ENCODE data around the gene PXYLP1. TPM values are rescaled to one million over a fixed set of nuclear protein-coding genes. Genes with fewer than 3 reads are reported as not detected.

Gene PXYLP1
- total RNA-seq, 1 experiment from 2014 or later: 7.8 TPM

DNA sequence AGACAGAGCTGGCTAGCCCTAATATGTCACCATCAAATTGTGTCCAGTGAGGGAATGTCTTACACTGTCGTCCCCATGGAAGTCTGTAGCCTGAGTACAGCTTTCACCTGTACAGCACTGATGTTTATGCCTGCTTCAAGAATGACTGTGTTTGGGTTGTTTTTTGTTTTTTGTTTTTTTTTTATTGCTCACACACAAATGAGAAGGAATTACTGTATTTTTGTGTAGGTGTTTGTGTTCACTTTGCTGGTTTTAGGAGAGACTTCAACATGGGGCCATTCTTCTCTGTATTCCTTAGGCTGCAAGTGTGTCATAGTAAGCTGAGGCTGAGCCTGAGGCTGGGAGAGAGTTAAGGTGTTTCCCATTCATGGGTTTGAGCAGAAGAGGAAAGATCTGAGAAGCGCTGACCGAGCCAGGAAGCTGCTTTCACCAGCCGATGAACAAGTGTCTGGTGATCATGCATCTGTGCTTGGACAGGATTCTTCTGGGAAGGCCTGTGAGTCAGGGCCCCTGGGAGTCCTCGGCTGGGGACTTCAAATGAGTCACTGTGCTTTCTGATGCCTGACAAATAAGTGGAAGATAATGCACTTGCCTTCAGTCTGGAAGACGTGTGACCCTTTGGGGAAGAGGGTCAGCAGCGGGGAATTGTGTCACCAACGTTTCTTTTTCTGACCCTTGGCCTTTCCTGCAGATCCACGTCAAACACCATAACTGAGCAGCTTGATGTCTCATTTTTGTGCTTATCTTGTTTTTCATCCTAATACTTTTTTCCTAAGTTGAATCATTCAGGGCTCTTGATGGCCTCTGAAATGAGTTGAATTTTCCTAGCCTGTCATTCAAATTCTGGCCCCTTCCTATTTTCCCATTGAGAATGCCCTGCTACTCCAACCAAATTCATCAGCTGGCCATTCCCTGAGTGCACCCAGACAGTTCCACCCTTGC is 100.0 kb downstream of the PXYLP1 start:
- H3K4me2 ChIP-seq: peak overlapping the region; percentile 46
- ChIA-PET POLR2A (ENCODE audit: unreplicated experiment) (interaction anchor here (0.6 kb wide), 1 partner anchor 22 kb away, joined by 3 read pairs; no protein-coding TSS in a partner anchor), CTCF (interaction anchor here (1.3 kb wide), 2 partner anchors 20 to 100 kb away, joined by 4 to 5 read pairs; partner anchors contain the start of gene PXYLP1)
- H3K4me1 ChIP-seq (replicated peaks; ENCODE audit: insufficient read depth): peaks cover 22% of the 10 kb centered on the region
- peaks cover 23% of the 10 kb centered on the region for H3F3A ChIP-seq (ENCODE audit: insufficient read depth, low read depth)
- no peaks in the 10 kb centered on the region for H3K9me2 ChIP-seq (ENCODE audit: insufficient read depth)
- H3K27ac ChIP-seq: peak overlapping the region; percentile 67
- BruUV-seq (replicated peaks): no TSS peak
- TF ChIP-seq, protein P1, sequence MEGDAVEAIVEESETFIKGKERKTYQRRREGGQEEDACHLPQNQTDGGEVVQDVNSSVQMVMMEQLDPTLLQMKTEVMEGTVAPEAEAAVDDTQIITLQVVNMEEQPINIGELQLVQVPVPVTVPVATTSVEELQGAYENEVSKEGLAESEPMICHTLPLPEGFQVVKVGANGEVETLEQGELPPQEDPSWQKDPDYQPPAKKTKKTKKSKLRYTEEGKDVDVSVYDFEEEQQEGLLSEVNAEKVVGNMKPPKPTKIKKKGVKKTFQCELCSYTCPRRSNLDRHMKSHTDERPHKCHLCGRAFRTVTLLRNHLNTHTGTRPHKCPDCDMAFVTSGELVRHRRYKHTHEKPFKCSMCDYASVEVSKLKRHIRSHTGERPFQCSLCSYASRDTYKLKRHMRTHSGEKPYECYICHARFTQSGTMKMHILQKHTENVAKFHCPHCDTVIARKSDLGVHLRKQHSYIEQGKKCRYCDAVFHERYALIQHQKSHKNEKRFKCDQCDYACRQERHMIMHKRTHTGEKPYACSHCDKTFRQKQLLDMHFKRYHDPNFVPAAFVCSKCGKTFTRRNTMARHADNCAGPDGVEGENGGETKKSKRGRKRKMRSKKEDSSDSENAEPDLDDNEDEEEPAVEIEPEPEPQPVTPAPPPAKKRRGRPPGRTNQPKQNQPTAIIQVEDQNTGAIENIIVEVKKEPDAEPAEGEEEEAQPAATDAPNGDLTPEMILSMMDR (conservative IDR thresholded peaks at IDR 0.05): no peak
- TF ChIP-seq EZH2 (IDR thresholded peaks at IDR 0.05; ENCODE audit: low read depth): no peak
- H3K36me3 ChIP-seq (ENCODE audit: low read depth): no peaks in the 10 kb centered on the region
- DNase-seq: peak; percentile 67 to 86
- no peaks in the 10 kb centered on the region for H3K27me3 ChIP-seq (ENCODE audit: insufficient read depth, low read depth)
- H3K4me3 ChIP-seq: no peak overlapping the region
- peak overlapping the region; percentile 7; the same call in 1 of the 2 replicates for H2AFZ ChIP-seq
- H3K9me3 ChIP-seq (ENCODE audit: insufficient read depth, low read depth): no peaks in the 10 kb centered on the region
- H3K79me2 ChIP-seq (ENCODE audit: low read depth): no peaks in the 10 kb centered on the region
- intact Hi-C loops (cut with micrococcal nuclease; ENCODE audit: unreplicated experiment): no loop called here
- H4K20me1 ChIP-seq (ENCODE audit: insufficient read depth): no peaks in the 10 kb centered on the region

DNA sequence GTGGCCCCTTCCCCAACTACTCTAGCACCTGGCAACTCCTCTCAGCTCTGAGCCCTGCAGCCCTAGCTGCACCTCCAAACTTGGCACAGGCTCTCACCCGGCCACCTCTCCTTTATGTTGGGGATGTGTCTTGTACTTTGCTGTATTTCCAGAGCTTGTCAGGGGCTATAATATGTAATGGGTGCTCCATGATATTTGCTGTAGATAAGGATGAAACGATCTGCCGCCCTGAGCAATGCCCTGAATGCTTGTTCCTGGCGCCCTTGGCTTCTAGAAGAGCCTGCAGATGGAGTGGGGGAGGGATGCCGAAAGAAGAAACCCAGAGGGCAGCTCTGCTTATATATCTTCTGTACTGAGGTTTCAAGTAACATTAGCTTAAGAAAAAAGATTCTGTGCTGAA is 100.8 kb downstream of the PXYLP1 start:
- H3K79me2 ChIP-seq (ENCODE audit: low read depth): no peaks in the 10 kb centered on the region
- peaks cover 27% of the 10 kb centered on the region for H3F3A ChIP-seq (ENCODE audit: insufficient read depth, low read depth)
- H3K9me2 ChIP-seq (ENCODE audit: insufficient read depth): no peaks in the 10 kb centered on the region
- H2AFZ ChIP-seq: no peak overlapping the region
- H3K4me2 ChIP-seq: peak overlapping the region; percentile 46
- TF ChIP-seq EZH2 (IDR thresholded peaks at IDR 0.05; ENCODE audit: low read depth): no peak
- TF ChIP-seq, protein P1 (conservative IDR thresholded peaks at IDR 0.05): no peak
- no peak overlapping the region for H3K4me3 ChIP-seq
- peak overlapping the region; percentile 48 for H3K27ac ChIP-seq
- intact Hi-C loops (cut with micrococcal nuclease; ENCODE audit: unreplicated experiment): no loop called here
- H3K9me3 ChIP-seq (ENCODE audit: insufficient read depth, low read depth): no peaks in the 10 kb centered on the region
- no peak for DNase-seq
- ChIA-PET POLR2A (ENCODE audit: unreplicated experiment) (no interaction called here), CTCF (no interaction called here)
- no peaks in the 10 kb centered on the region for H4K20me1 ChIP-seq (ENCODE audit: insufficient read depth)
- H3K27me3 ChIP-seq (ENCODE audit: insufficient read depth, low read depth): no peaks in the 10 kb centered on the region
- H3K4me1 ChIP-seq (replicated peaks; ENCODE audit: insufficient read depth): peaks cover 30% of the 10 kb centered on the region
- H3K36me3 ChIP-seq (ENCODE audit: low read depth): no peaks in the 10 kb centered on the region
- no TSS peak for BruUV-seq (replicated peaks)

DNA sequence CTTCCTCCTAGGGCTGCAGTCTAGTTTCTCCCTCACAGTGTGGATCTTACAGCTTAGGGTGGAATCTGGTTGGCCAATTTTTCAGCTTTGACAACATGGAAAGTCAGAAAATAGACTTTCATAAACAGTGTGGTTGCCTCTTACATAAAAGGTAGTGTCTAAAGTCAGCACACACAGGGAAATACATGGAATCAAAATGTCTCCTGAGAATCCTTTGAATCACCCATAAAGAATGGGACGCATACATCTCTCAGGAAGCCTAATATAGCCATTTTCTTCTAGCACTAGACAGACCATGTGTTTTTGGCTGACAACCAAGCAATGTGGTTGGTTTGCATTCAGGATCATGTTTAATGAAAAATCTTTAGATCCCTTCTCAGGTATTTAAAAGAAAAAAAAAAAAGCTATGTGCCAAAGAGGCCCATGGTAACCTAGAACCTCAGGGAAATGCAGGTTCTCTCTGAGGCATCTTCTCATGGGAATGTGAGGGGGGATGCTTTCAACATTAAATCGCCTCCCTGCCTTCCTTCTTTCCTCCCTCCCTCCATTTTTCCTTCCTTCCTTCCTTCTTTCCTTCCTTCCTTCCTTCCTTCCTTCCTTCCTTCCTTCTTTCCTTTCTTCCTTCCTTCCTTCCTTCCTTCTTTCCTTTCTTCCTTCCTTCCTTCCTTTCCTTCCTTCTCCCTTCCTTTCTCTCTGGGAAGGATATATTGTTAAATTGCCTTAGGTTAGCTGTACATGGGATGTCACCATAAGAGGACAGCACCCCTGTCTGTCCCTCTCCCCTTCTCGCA is 102.4 kb downstream of the PXYLP1 start:
- Histone ChIP-seq H3K27ac (no peak overlapping the region), H4K20me1 (ENCODE audit: insufficient read depth) (no peaks in the 10 kb centered on the region), H3K4me1 (replicated peaks; ENCODE audit: insufficient read depth) (peaks cover 37% of the 10 kb centered on the region), H3F3A (ENCODE audit: insufficient read depth, low read depth) (peaks cover 33% of the 10 kb centered on the region), H3K36me3 (ENCODE audit: low read depth) (no peaks in the 10 kb centered on the region), H3K79me2 (ENCODE audit: low read depth) (no peaks in the 10 kb centered on the region), H3K9me3 (ENCODE audit: insufficient read depth, low read depth) (no peaks in the 10 kb centered on the region), H3K27me3 (ENCODE audit: insufficient read depth, low read depth) (no peaks in the 10 kb centered on the region), H3K9me2 (ENCODE audit: insufficient read depth) (no peaks in the 10 kb centered on the region), H2AFZ (no peak overlapping the region), H3K4me3 (no peak overlapping the region), H3K4me2 (no peak overlapping the region)
- intact Hi-C loops (cut with micrococcal nuclease; ENCODE audit: unreplicated experiment): no loop called here
- no TSS peak for BruUV-seq (replicated peaks)
- CTCF ChIA-PET: no interaction called here
- POLR2A ChIA-PET (ENCODE audit: unreplicated experiment): interaction anchor here (0.6 kb wide), 1 partner anchor 22 kb away, joined by 4 read pairs; no protein-coding TSS in a partner anchor
- TF ChIP-seq, protein P1 (conservative IDR thresholded peaks at IDR 0.05): no peak
- DNase-seq: no peak
